Measurements from ENCODE around the gene MED10.

Gene MED10

GRCh38 chr5:6398570-6399230, 20.4 kb upstream of the MED10 start:
- DNase-seq (ENCODE audit: low spot score), result no peak

- DNase-seq (ENCODE audit: low spot score), result no peak
These were observed 19.4 kb upstream of the MED10 start for GRCh38 chr5:6397536-6398269.

GRCh38 chr5:6396836-6397535, 18.6 kb upstream of the MED10 start:
- DNase-seq (ENCODE audit: low spot score), result no peak

- DNase-seq (ENCODE audit: low spot score), result no peak
These were observed 17.7 kb upstream of the MED10 start for GRCh38 chr5:6396043-6396442.

- DNase-seq (ENCODE audit: low spot score), result no peak
These were observed 17.3 kb upstream of the MED10 start for GRCh38 chr5:6395621-6396020.

DNA sequence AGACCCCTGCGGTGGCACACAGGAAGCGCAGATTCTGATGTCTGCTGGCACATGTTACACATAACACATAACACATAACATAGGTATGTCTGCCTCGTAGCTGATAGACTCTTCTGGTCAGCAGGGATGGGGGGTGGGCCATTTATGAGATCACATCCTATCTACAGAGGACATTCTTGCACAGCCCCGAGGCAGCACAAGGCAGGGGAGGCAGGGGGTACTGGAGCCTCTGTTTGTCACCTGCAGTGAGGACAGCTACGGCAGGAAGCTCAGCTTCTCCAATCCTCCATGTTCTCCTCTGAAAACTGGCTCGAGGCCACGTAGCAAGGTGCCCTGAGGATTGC, 16.7 kb upstream of the MED10 start:
- DNase-seq (ENCODE audit: low spot score), result no peak

- no peak for DNase-seq (ENCODE audit: low spot score)
These were observed 16.2 kb upstream of the MED10 start for GRCh38 chr5:6394429-6395101.

DNA sequence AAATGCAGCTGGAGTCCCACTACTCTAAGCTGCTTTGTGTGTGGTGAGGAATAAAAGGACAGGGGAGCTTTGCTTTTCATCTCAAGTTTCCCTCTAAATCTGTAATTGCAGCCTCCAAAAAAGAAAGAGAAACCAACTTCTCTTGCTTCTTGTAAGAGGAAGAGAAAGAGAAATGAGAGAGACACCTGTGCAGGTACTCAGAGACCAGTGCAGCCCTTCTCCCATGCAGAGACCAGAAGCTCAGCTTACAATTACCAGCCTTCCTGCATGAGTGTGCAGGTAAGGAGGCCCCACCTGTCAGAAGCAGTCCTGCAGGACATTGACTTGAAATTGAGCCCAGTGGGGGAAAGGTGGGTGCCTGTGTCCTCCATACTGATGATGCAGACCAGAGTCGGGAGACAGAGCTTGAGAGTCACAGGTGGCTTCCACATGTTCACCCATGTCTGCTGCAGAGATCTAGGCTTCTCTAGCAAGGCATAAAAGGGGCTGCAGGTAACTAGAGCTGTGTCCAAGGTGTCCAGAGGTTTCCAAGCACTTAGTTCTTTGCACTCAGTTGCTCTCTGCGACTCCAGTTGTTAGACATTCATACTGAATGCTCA, 15.3 kb upstream of the MED10 start:
- no peak for DNase-seq (ENCODE audit: low spot score)

- DNase-seq (ENCODE audit: low spot score), result no peak
These were observed 14.2 kb upstream of the MED10 start for GRCh38 chr5:6392561-6392960.

- no peak for DNase-seq (ENCODE audit: low spot score)
These were observed 12.8 kb upstream of the MED10 start for GRCh38 chr5:6391151-6391550.

GRCh38 chr5:6389946-6390530, 11.7 kb upstream of the MED10 start:
- no peak for DNase-seq (ENCODE audit: low spot score)

DNA sequence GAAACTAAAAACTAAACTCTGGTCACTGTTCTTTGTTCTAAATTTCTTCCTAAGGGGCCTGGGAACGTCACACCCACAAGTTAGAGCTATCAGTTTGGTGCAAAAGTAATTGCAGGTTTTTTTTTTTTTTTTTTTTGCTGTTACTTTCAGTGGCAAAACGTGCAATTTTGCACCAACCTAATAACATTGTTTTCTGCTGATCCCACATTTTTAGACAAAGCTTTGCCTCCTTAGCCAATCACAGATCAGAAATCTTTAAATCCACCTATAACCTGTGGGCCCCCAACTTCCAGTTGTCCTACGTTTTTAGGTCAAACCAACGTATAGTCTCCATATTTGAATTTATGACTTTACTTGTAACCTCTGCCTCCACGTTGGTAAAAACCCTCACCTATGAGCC, 11.1 kb upstream of the MED10 start:
- DNase-seq (ENCODE audit: low spot score), result no peak

- no peak for DNase-seq (ENCODE audit: low spot score)
These were observed 9.6 kb upstream of the MED10 start for GRCh38 chr5:6387970-6388369.

DNA sequence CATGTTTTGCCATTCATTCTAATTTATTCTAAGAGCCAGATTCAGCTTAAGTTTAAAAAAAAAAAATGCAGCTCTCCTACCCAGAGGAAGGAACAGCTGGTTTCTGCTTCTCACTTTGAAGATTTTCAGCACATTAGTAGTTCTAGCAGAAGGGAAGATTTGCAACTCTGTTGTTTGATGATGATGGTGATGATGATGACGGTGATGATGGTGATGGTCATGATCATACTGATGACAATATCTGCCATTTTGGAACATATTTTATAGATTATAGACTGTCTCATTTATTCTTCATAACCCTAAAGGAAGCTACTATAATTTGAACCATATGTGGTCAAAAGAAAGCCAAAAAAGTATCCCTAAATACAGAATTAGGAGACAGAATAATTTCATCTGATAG, 7.9 kb upstream of the MED10 start:
- no peak for DNase-seq (ENCODE audit: low spot score)

DNA sequence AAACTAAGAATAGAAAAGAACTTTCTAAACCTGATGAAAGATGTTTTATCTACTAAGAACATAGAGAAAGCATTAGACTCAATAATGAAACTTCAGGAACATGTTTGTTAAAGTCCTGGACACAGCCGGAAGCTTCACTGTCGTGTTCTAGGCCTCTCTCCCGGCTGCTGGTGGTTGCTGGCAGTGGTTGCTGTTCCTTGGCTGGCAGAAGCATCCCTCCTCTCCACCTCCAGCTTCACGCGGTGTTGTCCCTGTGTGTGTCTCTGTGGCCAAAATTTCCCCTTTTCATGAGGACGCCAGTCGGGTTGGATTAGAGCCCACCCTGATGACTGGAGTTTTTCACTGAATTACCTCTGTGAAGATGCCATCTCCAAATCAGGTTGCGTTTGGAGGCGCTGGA, 6.5 kb upstream of the MED10 start:
- no peak for DNase-seq (ENCODE audit: low spot score)

DNA sequence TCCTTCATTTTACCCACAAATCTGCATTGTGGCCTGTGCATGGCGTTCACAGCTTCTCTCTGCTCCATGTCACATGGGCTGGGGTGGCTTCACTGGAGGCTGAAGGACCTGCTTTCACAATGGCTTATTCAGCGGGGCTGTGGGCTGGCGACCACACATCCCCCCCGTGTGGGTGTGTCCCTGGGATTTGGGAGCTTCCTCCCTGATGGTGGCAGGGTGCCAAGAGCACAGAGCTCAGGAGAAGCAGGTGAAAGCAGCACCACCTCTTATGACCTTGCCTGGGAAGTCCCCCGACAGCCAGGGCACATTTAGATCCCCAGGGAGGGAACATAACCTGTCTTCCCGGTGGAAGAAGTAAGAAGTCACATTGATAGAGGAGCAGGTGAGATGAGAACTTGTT, 5.0 kb upstream of the MED10 start:
- DNase-seq (ENCODE audit: low spot score), result no peak

GRCh38 chr5:6379246-6379645, 899 bp upstream of the MED10 start:
- no peak for DNase-seq (ENCODE audit: low spot score)

DNA sequence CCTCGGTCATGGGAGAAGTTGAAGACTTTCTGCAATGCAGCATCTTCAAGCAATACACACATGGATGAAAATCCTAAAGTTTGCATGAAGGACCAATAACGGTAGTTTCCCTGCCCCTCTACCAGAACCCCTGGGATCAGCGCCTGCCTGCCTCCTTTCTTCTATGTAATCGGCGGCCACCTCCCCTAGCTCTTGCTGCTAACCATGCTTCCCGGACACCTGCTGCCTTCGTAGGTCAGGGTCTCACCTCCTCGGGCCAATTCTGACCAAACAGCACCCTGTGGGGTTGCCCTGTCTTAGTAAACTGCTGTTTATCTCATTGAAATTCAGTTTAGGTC, 388 bp upstream of the MED10 start:
- DNase-seq (ENCODE audit: low spot score), result no peak

GRCh38 chr5:6377582-6377904, 804 bp downstream of the MED10 start:
- DNase-seq (ENCODE audit: low spot score), result no peak

GRCh38 chr5:6376974-6377520, 1.3 kb downstream of the MED10 start:
- no peak for DNase-seq (ENCODE audit: low spot score)

DNA sequence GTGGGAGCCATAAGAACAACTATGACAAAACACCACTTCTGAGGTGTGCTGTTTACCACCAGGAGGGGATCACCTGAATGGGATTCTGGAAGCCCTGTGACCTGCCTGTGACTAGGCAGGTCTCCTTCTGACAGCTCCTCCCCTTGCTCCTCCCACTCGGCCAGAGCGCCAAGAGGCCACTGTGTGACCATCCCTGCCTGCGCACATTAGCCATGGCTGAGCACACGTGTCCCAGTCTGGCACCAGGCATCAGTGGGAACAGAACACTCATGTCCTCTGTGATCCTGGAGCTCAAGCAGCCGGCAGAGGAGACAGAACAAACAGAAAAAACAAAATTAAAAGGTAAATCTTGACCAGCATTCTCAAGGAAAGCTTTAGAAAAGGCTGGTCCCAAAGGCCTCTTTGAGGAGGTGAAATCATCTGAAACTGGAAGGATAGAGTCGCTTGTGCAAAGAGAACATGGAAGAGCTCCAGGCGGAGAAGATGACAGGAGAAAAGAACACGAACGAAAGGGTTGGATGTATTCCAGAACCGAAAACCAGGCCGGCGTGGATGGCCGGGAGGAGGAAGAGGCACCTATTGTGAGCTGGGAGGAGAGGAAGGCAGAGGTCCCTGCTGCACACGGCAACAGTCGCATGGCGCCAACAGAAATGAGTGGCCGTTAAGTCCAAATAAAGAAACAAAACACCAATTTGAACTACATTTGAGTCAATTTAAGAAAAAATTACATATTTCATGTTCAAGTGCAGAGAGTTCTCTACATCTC, 5.1 kb downstream of the MED10 start:
- DNase-seq (ENCODE audit: low spot score), result no peak
